ENCODE results near the gene TUBB1.
"Not testable (repeated sequence)": the region's sequence is repeated elsewhere in the genome, so short reads cannot be mapped to it uniquely, and the experiment has no call there.

Gene TUBB1

DNA sequence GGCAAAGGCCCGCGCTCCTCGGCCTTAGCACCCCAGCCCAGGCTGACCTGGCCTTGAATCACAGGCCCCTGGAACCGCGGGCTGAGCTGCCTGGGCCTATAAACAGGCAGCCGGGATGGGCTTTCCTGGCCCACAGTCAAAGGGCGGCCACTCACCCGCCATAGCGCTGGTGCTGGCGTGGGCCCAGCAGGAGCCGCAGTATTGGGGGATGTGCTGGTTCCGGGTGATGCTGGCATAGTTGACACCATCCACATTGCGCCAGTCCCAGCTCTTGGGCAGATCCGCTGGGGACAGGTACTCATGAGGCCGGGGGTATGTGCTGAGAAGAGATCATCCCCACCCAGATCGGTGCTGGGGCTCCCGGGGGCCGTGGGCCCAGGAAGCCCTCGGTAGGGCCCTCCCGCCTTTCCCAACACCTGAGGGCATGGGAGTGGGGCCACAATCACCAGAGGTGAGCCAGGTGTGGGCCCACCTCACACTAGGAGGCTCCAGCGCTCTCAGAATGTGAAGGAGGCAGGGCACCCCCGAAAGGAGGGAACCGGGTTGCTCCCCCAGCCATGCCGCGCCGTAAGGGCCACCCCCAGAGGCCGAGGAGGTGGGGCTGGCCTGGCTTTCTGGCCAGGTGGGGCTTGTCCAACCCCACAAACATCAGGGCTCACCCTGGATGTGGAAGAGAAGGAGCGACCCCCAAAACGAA lies 12.9 kb upstream of the TUBB1 start:
- no peak for DNase-seq (ENCODE audit: low spot score)

- DNase-seq (ENCODE audit: low spot score): peak; percentile 88
These were observed 12.2 kb upstream of the TUBB1 start, which contains the start of gene CTSZ for GRCh38 chr20:59006864-59007664. TSS of gene CTSZ (minus strand) at chr20:59007254. CDS start at chr20:59007128, 126 bp downstream.

- no peak for DNase-seq (ENCODE audit: low spot score)
These were observed 11.3 kb upstream of the TUBB1 start for GRCh38 chr20:59007665-59008511.

DNA sequence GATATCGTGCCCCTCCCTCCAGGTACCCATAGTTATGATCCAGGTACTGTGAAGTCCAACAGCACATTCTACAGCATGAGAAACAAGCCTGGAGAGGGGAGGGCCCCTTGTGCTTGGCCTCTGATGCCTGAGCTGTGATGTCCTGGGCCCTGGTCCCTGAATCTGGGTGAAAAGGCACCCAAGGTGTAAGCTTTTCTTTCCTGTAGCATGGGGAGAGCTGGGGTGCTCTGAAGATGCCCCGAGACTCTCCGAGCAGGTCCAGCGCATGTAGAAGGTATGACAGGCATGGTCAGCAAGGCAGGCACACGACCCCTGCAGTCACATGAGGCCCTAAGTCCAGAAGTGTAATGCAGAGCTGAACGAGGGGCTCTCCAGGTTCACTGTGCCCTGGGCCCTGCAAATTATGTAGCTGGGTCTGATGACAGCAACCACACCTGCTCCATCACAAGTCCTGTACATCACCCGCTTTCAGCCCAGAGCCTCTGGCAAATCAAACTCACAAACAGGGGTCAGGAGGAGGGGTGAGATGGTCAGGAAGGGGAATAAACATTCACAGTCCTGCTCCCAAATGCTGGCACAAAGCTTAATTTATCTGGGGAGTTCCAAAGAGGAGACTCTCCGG lies 10.4 kb upstream of the TUBB1 start:
- no peak for DNase-seq (ENCODE audit: low spot score)

DNA sequence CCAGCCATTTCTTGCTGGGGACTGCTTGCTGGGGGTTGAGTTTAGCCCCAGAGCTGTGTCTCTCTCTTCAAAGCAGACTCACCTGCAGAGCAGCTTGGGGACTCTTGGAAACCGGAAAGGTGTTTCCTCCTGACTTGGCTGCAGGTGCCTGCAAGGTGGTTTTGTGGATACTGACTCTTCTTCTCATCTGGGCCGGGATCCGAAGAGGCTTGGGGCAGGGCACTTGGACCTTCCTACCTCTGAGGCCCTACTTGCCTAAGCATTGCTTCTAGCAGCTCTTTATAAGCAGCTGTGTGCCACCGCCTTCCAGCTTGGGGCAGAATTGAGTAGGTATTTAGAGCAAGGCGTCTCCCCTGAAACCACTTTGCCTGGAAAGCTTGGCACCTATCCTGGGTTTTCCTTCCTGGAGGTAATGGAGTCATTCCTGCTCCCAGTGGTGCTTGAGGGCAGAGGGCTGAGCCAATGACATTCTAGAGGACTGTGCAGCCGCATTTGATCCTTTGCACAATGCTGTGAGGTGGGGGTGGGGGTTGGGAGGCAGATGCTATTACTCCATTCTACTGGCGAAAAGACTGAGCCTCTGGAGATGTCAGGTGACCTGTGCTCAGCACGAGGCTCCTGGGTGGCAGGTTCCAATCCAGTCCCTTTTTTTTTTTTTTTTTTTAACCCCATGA lies 8.8 kb upstream of the TUBB1 start:
- DNase-seq (ENCODE audit: low spot score): no peak

GRCh38 chr20:59010995-59011873 lies 8.0 kb upstream of the TUBB1 start:
- no peak for DNase-seq (ENCODE audit: low spot score)

- not testable (repeated sequence) for DNase-seq (ENCODE audit: low spot score)
These were observed 7.4 kb upstream of the TUBB1 start for GRCh38 chr20:59011874-59012157.

GRCh38 chr20:59013031-59013951 lies 5.9 kb upstream of the TUBB1 start:
- DNase-seq (ENCODE audit: low spot score): no peak

DNA sequence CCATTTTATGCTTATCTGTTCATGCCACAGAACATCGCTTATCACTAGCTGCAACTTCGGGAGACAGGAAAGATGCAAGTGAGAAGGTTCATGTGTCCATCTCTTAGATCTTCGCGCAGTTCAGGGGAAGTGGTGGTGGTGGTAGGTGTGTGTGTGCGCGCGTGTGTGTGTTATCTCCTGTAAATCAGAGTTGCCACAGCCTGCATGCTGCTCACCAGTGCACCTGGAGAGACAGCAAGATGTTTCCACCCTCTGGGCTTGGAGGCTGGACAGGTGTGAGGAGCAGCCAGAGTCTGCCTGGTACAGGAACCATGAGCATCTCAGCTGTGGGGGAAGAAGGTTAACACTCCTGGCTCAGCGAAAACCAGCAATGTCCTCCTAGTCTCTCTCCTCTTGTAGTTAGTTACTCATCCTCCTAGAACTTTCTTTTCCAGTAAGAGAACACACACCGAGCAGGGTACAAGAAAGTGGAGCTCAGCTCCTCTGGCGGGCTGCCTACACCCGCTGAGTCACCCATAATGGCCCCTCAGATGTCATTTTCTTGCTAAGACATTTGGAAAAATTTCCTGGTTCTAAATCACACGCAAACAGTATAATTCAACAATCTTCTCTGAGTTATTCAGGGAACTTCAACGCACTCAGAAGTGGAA lies 5.1 kb upstream of the TUBB1 start:
- no peak for DNase-seq (ENCODE audit: low spot score)

DNA sequence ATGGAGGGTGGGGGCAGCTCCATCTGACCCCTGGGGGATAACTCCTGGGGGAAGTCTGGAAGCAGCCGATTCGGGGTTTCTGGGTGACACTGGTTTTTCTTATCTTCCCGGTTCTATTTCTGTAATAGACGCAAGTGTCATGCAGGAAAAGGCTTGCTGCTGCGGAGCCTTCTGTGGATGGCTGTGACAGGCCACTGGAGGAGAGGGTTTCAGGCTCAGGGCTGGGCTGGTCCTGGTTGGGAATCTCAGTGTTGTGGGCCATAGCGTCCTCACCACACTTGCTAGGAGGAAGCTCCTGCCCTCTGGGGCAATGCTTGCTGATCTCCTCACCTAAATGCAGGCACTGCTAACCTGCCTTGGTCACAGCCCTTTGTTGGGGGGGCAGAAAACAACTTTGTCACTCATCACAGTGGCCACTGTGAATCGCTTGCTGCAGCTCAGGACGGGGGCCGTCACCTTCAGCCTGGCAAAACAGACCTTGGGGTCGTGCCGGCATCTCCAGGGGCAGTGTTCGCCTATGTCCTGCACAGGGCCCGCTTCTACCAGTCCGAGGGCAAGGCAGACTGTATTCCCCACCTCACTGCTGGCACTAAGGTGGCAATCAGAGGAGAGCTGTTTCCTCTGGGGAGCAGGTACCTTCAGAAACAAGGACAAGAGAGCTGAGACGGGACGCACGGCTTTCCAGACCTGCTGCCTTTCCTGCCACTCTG lies 4.4 kb upstream of the TUBB1 start:
- no peak for DNase-seq (ENCODE audit: low spot score)

- no peak for DNase-seq (ENCODE audit: low spot score)
These were observed 3.8 kb upstream of the TUBB1 start for GRCh38 chr20:59015411-59015810.

GRCh38 chr20:59015812-59016711 lies 3.2 kb upstream of the TUBB1 start:
- no peak for DNase-seq (ENCODE audit: low spot score)

GRCh38 chr20:59016795-59017492 lies 2.3 kb upstream of the TUBB1 start:
- no peak for DNase-seq (ENCODE audit: low spot score)

GRCh38 chr20:59017493-59018231 lies 1.6 kb upstream of the TUBB1 start:
- DNase-seq (ENCODE audit: low spot score): no peak

- no peak for DNase-seq (ENCODE audit: low spot score)
These were observed 412 bp upstream of the TUBB1 start for GRCh38 chr20:59018817-59019216.

GRCh38 chr20:59020938-59021551 lies 1.8 kb downstream of the TUBB1 start:
- no peak for DNase-seq (ENCODE audit: low spot score)

Measured in HuH-7.5 (cell line).